ENCODE data around the gene P3H2. TPM values are rescaled to one million over a fixed set of nuclear protein-coding genes. Genes with fewer than 3 reads are reported as not detected.

Gene P3H2, protein sequence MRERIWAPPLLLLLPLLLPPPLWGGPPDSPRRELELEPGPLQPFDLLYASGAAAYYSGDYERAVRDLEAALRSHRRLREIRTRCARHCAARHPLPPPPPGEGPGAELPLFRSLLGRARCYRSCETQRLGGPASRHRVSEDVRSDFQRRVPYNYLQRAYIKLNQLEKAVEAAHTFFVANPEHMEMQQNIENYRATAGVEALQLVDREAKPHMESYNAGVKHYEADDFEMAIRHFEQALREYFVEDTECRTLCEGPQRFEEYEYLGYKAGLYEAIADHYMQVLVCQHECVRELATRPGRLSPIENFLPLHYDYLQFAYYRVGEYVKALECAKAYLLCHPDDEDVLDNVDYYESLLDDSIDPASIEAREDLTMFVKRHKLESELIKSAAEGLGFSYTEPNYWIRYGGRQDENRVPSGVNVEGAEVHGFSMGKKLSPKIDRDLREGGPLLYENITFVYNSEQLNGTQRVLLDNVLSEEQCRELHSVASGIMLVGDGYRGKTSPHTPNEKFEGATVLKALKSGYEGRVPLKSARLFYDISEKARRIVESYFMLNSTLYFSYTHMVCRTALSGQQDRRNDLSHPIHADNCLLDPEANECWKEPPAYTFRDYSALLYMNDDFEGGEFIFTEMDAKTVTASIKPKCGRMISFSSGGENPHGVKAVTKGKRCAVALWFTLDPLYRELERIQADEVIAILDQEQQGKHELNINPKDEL
- total RNA-seq (2022; extraction: Qiagen RNA extraction; ENCODE audit: low read depth), result 33.5 to 53.7 TPM (median 45.8 TPM) in 5 replicates

DNA sequence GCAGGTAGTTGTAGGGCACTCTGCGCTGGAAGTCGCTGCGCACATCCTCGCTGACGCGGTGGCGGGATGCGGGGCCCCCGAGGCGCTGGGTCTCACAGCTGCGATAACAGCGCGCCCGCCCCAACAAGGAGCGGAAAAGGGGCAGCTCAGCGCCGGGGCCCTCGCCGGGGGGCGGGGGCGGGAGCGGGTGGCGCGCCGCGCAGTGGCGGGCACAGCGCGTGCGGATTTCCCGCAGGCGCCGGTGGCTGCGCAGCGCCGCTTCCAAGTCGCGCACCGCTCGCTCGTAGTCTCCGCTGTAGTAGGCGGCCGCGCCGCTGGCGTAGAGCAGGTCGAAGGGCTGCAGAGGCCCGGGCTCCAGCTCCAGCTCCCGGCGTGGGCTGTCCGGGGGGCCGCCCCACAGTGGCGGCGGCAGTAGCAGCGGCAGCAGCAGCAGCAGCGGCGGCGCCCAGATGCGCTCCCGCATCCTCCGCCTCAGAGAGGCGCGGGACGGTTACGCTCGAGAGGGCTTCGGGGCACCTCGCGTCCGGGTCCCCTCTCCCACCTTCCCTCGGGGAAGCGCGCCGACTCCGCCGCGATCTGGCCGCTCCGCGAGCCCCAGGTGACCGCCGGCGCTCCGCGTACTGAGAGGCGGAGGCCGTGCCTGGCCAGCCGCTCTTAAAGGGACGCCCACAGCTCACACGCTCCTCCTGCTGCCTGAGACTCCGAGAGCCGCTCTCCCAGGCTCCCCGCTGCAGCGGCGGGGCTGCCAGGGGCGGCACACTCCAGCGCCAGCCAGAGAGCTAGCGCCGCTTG lies at the start of gene P3H2:
Gene P3H2 (minus strand): TSS at position 629 of the 792 bp plus-strand sequence. CDS start 166 bp downstream, at position 463.

Other genes starting within 250 kb of the P3H2 start
- gene CLDN1, start 201.5 kb upstream of the P3H2 start, total RNA-seq (2022; extraction: Qiagen RNA extraction; ENCODE audit: low read depth), result 28.6 to 35.6 TPM (median 30.3 TPM) in 5 replicates

Data from A549 treated with DMSO at 1 μM for 4 hours (cell line).